ENCODE measurements around the gene TPRG1L. TPM values are rescaled to one million over a fixed set of nuclear protein-coding genes. Genes with fewer than 3 reads are reported as not detected.

Gene TPRG1L
- total and polyA plus RNA-seq, 8 donors = 16.4 to 33.3 (median 21.8) TPM

GRCh38 chr1:3598051-3598491, 26.7 kb upstream of the TPRG1L start:
- no peak overlapping the region for H3K27ac ChIP-seq
- no peaks in the 10 kb centered on the region for H3K27me3 ChIP-seq
- ATAC-seq = peak in 1 of 4 donors; percentile 30
- no peaks in the 10 kb centered on the region for H3K36me3 ChIP-seq
- no peak for TF ChIP-seq CTCF (IDR thresholded peaks at IDR 0.05)
- FAIRE-seq = no peak
- H3K4me3 ChIP-seq = no peak overlapping the region
- WGBS, 2 donors = 39 to 66% methylated on average over 24 to 26 of the region's 26 CpGs
- no peaks in the 10 kb centered on the region for H3K9me3 ChIP-seq
- H3K4me1 ChIP-seq = no peaks in the 10 kb centered on the region
- no peak for DNase-seq
- intact Hi-C loops (cut with DNase I) = no loop called here

- Histone ChIP-seq H3K27ac (no peak overlapping the region), H3K9me3 (no peaks in the 10 kb centered on the region), H3K4me3 (no peak overlapping the region), H3K27me3 (no peaks in the 10 kb centered on the region), H3K36me3 (no peaks in the 10 kb centered on the region), H3K4me1 (no peaks in the 10 kb centered on the region)
- no peak for FAIRE-seq
- no peak for ATAC-seq
- TF ChIP-seq CTCF (IDR thresholded peaks at IDR 0.05) = no peak
- DNase-seq = no peak
- intact Hi-C loops (cut with DNase I) = no loop called here
- WGBS, 2 donors = 31 to 34% methylated on average over 23 to 30 of the region's 30 CpGs
Measured at GRCh38 chr1:3598522-3599285, 26.1 kb upstream of the TPRG1L start.

GRCh38 chr1:3599286-3599811, 25.5 kb upstream of the TPRG1L start:
- FAIRE-seq (no peak), DNase-seq (no peak), ATAC-seq (no peak)
- H3K27me3 ChIP-seq = no peaks in the 10 kb centered on the region
- no peak for TF ChIP-seq CTCF (IDR thresholded peaks at IDR 0.05)
- H3K9me3 ChIP-seq = no peaks in the 10 kb centered on the region
- 71 to 72% methylated on average over 16 of the region's 16 CpGs for WGBS, 2 donors
- intact Hi-C loops (cut with DNase I) = no loop called here
- H3K36me3 ChIP-seq = no peaks in the 10 kb centered on the region
- H3K4me3 ChIP-seq = no peak overlapping the region
- no peaks in the 10 kb centered on the region for H3K4me1 ChIP-seq
- H3K27ac ChIP-seq = no peak overlapping the region

GRCh38 chr1:3599816-3600215, 25.0 kb upstream of the TPRG1L start:
- WGBS, 2 donors = 65 to 74% methylated on average over 13 to 15 of the region's 15 CpGs
- FAIRE-seq (no peak), ATAC-seq (no peak), DNase-seq (no peak)
- no peaks in the 10 kb centered on the region for H3K27me3 ChIP-seq
- no peaks in the 10 kb centered on the region for H3K9me3 ChIP-seq
- H3K4me3 ChIP-seq = no peak overlapping the region
- intact Hi-C loops (cut with DNase I) = no loop called here
- no peaks in the 10 kb centered on the region for H3K36me3 ChIP-seq
- no peak for TF ChIP-seq CTCF (IDR thresholded peaks at IDR 0.05)
- no peaks in the 10 kb centered on the region for H3K4me1 ChIP-seq
- no peak overlapping the region for H3K27ac ChIP-seq

- Histone ChIP-seq H3K4me1 (no peaks in the 10 kb centered on the region), H3K27me3 (no peaks in the 10 kb centered on the region), H3K36me3 (no peaks in the 10 kb centered on the region), H3K9me3 (no peaks in the 10 kb centered on the region), H3K27ac (no peak overlapping the region), H3K4me3 (no peak overlapping the region)
- 59 to 73% methylated on average over 10 of the region's 10 CpGs for WGBS, 2 donors
- ATAC-seq (no peak), DNase-seq (no peak), FAIRE-seq (no peak)
- no peak for TF ChIP-seq CTCF (IDR thresholded peaks at IDR 0.05)
- intact Hi-C loops (cut with DNase I) = no loop called here
Measured at GRCh38 chr1:3600354-3600753, 24.5 kb upstream of the TPRG1L start.
